ENCODE measurements around the gene AGBL3. TPM values are rescaled to one million over a fixed set of nuclear protein-coding genes. Genes with fewer than 3 reads are reported as not detected.

The AGBL3 gene
- total and polyA plus RNA-seq, 2 experiments from 2014 or later: 3.2 to 5.6 TPM

DNA sequence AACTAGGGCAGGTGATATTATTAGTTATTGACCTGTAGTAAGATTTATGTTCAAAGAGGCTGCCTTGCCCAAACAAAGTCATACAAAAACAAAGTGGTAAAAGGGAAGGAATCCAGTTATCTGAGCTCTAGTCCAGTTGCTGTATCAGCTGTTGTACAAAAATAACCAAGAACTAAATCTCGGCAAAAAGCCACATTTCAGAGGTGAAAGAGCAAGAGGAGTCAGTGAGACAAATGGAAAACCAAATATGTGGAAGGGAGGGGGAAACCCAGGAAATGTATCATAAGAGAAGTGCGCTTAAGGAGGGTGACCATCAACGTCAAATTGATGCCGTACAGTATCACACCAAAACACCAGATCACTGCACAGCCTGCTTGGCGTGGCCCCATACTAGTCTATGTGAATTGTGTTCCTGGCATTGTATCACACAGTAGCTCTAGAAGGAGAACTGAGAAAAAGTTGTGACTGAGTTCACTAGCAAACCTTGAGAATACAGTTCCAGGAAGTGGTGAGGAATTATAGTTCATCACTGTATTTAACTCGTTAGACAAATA, 6.4 kb downstream of the AGBL3 start:
- TF ChIP-seq NANOG (IDR thresholded peaks at IDR 0.05; ENCODE audit: borderline replicate concordance) (no peak), STAT1 (IDR thresholded peaks at IDR 0.05; ENCODE audit: unreplicated experiment) (no peak), ZNF114 (CRISPR knock-in tag; IDR thresholded peaks at IDR 0.05) (no peak)
- TF ChIP-seq, protein P1, sequence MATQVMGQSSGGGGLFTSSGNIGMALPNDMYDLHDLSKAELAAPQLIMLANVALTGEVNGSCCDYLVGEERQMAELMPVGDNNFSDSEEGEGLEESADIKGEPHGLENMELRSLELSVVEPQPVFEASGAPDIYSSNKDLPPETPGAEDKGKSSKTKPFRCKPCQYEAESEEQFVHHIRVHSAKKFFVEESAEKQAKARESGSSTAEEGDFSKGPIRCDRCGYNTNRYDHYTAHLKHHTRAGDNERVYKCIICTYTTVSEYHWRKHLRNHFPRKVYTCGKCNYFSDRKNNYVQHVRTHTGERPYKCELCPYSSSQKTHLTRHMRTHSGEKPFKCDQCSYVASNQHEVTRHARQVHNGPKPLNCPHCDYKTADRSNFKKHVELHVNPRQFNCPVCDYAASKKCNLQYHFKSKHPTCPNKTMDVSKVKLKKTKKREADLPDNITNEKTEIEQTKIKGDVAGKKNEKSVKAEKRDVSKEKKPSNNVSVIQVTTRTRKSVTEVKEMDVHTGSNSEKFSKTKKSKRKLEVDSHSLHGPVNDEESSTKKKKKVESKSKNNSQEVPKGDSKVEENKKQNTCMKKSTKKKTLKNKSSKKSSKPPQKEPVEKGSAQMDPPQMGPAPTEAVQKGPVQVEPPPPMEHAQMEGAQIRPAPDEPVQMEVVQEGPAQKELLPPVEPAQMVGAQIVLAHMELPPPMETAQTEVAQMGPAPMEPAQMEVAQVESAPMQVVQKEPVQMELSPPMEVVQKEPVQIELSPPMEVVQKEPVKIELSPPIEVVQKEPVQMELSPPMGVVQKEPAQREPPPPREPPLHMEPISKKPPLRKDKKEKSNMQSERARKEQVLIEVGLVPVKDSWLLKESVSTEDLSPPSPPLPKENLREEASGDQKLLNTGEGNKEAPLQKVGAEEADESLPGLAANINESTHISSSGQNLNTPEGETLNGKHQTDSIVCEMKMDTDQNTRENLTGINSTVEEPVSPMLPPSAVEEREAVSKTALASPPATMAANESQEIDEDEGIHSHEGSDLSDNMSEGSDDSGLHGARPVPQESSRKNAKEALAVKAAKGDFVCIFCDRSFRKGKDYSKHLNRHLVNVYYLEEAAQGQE (IDR thresholded peaks at IDR 0.05; ENCODE audit: unreplicated experiment): no peak
- TF ChIP-seq, protein P2, sequence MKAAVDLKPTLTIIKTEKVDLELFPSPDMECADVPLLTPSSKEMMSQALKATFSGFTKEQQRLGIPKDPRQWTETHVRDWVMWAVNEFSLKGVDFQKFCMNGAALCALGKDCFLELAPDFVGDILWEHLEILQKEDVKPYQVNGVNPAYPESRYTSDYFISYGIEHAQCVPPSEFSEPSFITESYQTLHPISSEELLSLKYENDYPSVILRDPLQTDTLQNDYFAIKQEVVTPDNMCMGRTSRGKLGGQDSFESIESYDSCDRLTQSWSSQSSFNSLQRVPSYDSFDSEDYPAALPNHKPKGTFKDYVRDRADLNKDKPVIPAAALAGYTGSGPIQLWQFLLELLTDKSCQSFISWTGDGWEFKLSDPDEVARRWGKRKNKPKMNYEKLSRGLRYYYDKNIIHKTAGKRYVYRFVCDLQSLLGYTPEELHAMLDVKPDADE (IDR thresholded peaks at IDR 0.05): no peak
- TF ChIP-seq, protein P3, sequence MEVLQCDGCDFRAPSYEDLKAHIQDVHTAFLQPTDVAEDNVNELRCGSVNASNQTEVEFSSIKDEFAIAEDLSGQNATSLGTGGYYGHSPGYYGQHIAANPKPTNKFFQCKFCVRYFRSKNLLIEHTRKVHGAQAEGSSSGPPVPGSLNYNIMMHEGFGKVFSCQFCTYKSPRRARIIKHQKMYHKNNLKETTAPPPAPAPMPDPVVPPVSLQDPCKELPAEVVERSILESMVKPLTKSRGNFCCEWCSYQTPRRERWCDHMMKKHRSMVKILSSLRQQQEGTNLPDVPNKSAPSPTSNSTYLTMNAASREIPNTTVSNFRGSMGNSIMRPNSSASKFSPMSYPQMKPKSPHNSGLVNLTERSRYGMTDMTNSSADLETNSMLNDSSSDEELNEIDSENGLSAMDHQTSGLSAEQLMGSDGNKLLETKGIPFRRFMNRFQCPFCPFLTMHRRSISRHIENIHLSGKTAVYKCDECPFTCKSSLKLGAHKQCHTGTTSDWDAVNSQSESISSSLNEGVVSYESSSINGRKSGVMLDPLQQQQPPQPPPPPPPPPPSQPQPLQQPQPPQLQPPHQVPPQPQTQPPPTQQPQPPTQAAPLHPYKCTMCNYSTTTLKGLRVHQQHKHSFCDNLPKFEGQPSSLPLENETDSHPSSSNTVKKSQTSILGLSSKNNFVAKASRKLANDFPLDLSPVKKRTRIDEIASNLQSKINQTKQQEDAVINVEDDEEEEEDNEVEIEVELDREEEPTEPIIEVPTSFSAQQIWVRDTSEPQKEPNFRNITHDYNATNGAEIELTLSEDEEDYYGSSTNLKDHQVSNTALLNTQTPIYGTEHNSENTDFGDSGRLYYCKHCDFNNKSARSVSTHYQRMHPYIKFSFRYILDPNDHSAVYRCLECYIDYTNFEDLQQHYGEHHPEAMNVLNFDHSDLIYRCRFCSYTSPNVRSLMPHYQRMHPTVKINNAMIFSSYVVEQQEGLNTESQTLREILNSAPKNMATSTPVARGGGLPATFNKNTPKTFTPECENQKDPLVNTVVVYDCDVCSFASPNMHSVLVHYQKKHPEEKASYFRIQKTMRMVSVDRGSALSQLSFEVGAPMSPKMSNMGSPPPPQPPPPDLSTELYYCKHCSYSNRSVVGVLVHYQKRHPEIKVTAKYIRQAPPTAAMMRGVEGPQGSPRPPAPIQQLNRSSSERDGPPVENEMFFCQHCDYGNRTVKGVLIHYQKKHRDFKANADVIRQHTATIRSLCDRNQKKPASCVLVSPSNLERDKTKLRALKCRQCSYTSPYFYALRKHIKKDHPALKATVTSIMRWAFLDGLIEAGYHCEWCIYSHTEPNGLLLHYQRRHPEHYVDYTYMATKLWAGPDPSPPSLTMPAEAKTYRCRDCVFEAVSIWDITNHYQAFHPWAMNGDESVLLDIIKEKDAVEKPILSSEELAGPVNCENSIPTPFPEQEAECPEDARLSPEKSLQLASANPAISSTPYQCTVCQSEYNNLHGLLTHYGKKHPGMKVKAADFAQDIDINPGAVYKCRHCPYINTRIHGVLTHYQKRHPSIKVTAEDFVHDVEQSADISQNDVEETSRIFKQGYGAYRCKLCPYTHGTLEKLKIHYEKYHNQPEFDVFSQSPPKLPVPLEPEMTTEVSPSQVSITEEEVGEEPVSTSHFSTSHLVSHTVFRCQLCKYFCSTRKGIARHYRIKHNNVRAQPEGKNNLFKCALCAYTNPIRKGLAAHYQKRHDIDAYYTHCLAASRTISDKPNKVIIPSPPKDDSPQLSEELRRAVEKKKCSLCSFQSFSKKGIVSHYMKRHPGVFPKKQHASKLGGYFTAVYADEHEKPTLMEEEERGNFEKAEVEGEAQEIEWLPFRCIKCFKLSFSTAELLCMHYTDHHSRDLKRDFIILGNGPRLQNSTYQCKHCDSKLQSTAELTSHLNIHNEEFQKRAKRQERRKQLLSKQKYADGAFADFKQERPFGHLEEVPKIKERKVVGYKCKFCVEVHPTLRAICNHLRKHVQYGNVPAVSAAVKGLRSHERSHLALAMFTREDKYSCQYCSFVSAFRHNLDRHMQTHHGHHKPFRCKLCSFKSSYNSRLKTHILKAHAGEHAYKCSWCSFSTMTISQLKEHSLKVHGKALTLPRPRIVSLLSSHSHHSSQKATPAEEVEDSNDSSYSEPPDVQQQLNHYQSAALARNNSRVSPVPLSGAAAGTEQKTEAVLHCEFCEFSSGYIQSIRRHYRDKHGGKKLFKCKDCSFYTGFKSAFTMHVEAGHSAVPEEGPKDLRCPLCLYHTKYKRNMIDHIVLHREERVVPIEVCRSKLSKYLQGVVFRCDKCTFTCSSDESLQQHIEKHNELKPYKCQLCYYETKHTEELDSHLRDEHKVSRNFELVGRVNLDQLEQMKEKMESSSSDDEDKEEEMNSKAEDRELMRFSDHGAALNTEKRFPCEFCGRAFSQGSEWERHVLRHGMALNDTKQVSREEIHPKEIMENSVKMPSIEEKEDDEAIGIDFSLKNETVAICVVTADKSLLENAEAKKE (CRISPR knock-in tag; IDR thresholded peaks at IDR 0.05): no peak
- Mint-ChIP-seq H3K4me3 (no peak overlapping the region), H3K4me1 (peaks cover 3% of the 10 kb centered on the region; the same call in 2 of the 3 replicates), H3K27me3 (ENCODE audit: insufficient read depth, low read depth, poor library complexity) (no peaks in the 10 kb centered on the region), H3K36me3 (ENCODE audit: low read depth) (peaks cover 6% of the 10 kb centered on the region; the same call in 2 of the 3 replicates), H3K9me3 (no peaks in the 10 kb centered on the region), H3K27ac (no peak overlapping the region)
- no peak for DNase-seq (ENCODE audit: low spot score)
- Histone ChIP-seq H3K9me2 (ENCODE audit: insufficient read depth) (no peaks in the 10 kb centered on the region), H4K20me1 (replicated peaks; ENCODE audit: insufficient read depth) (no peaks in the 10 kb centered on the region; the same call in 1 of the 2 replicates), H3K27ac (ENCODE audit: low read depth) (no peak overlapping the region), H3K79me2 (replicated peaks; ENCODE audit: insufficient read depth) (peaks cover 5% of the 10 kb centered on the region), H3K4me3 (no peak overlapping the region), H2AFZ (no peak overlapping the region), H3K36me3 (ENCODE audit: insufficient read depth) (peaks cover 11% of the 10 kb centered on the region; the same call in 1 of the 2 replicates), H3K27me3 (ENCODE audit: insufficient read depth) (no peaks in the 10 kb centered on the region), H3K4me1 (ENCODE audit: insufficient read depth) (peaks cover 7% of the 10 kb centered on the region), H3K4me2 (no peak overlapping the region), H3F3A (replicated peaks; ENCODE audit: low read depth) (no peaks in the 10 kb centered on the region)
- ATAC-seq: no peak
